Smooth muscle cell (in vitro differentiated cells): ENCODE data around the gene AKR1C8. TPM values are rescaled to one million over a fixed set of nuclear protein-coding genes. Genes with fewer than 3 reads are reported as not detected.

Source experiments
- DNase-seq: peaks from one replicate; lab custom pipeline; 2025; ENCODE audit not compliant: unreplicated experiment; lab: John Stamatoyannopoulos, UW
- H2AFZ ChIP-seq: fragments of 200-600 bp; sonication (generic); 2 replicates; pipeline ENCODE4 v1.6.0; 2016; ENCODE audit warnings: antibody characterized with exemption, low read depth, mild to moderate bottlenecking
- H3F3A ChIP-seq: fragments of 200-600 bp; sonication (generic); 2 replicates; pipeline ENCODE4 v1.6.0; 2017; ENCODE audit warnings: antibody characterized with exemption, low read depth
- H3K27ac ChIP-seq: fragments of 200-600 bp; sonication (generic); 2 replicates; pipeline ENCODE4 v1.5.1; 2016; ENCODE audit warnings: low read depth, mild to moderate bottlenecking
- H3K27me3 ChIP-seq: fragments of 200-600 bp; sonication (generic); 2 replicates; pipeline ENCODE4 v1.6.1; 2016; ENCODE audit warnings: low read depth, mild to moderate bottlenecking
- H3K36me3 ChIP-seq: fragments of 200-600 bp; sonication (generic); 2 replicates; pipeline ENCODE4 v1.5.1; 2016; ENCODE audit warnings: low read depth
- H3K4me1 ChIP-seq: fragments of 200-600 bp; sonication (generic); 2 replicates; pipeline ENCODE4 v1.5.1; 2016; ENCODE audit warnings: low read depth
- H3K4me2 ChIP-seq: fragments of 200-600 bp; sonication (generic); 2 replicates; pipeline ENCODE4 v1.6.0; 2016; ENCODE audit warnings: mild to moderate bottlenecking
- H3K4me3 ChIP-seq: fragments of 200-600 bp; sonication (generic); 2 replicates; pipeline ENCODE4 v1.5.1; 2016; ENCODE audit warnings: mild to moderate bottlenecking
- H3K79me2 ChIP-seq: fragments of 200-600 bp; sonication (generic); 2 replicates; pipeline ENCODE4 v1.6.0; 2016; ENCODE audit warnings: low read depth, mild to moderate bottlenecking
- H3K9ac ChIP-seq: fragments of 200-600 bp; sonication (generic); 2 replicates; pipeline ENCODE4 v1.6.0; 2016; ENCODE audit warnings: low read depth
- H3K9me3 ChIP-seq: fragments of 200-600 bp; sonication (generic); replicated peaks from 2 replicates; pipeline ENCODE4 v1.5.1; 2016; ENCODE audit warnings: low read depth
- H4K20me1 ChIP-seq: fragments of 200-600 bp; sonication (generic); 2 replicates; pipeline ENCODE4 v1.6.0; 2016; ENCODE audit warnings: low read depth
- CTCF ChIP-seq: fragments of 200-600 bp; sonication (generic); IDR thresholded peaks from 2 replicates; pipeline ENCODE4 v1.5.1; 2017; ENCODE audit warnings: borderline replicate concordance, mild to moderate bottlenecking, antibody characterized with exemption; ENCODE audit not compliant: insufficient read depth, poor library complexity, severe bottlenecking
- WGBS: methylation state at CpG from one replicate; pipeline ENCODE4 v1.1.7; 2016; ENCODE audit warnings: low lambda C conversion rate; 5-methylcytosine and 5-hydroxymethylcytosine counted together
- polyA plus RNA-seq: library from polyadenylated mRNA; unstranded; fragments of >200 nt; fragmentation: Nextera tagmentation; extraction: Ambion mirVana; gene quantifications from 2 replicates; pipeline ENCODE4 v1.2.1, GENCODE V29; 2016
- total RNA-seq: library from RNA; depleted of rRNA; stranded (reverse); fragments of >200 nt; gene quantifications from 2 replicates; pipeline ENCODE4 v1.2.3, GENCODE V29; 2014

The AKR1C8 gene
- total RNA-seq (0.18 TPM in 1 of 2 replicates, not detected in the other), polyA plus RNA-seq (not detected in 2 replicates)

DNA sequence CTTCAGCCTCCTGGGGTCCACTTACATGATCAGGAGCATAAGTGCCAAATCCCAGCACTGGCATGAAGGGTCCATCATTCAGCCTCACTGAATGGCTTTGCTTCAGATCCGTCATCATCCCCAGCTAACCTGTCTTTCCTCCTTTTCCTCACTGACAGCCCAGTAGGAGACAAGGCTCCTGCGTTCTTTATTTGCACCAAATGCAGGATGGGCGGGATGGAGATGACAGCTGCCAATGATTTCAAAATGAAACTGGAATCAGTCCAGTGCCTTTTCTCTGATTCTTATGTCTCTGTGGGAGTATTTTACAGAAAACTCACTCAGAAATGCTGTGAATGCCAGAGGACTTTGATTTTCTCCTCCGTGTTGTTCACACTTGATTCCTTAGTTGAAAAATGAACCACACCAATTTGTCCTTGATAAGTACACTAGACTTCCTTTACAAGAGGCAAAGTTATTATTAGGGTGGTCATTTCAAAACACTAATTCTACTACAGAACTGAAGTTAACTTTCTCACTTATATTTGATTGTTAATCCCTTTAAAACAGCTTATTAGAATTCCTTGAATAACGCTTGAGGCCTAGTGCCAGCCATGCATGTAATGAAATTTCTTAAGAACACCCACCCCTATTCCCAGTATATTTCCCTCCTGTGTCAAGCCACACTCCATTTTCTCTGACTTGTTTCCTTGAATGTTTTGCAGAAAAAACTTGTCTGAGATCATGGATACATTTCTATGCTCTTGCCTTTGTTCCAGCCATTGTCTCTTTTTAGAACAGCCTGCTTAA, at the start of gene AKR1C8:
Gene AKR1C8, minus strand, starts transcription at position 164 of the 789 bp plus-strand sequence. Its CDS starts 46 bp downstream, at position 118.
- no peak for TF ChIP-seq CTCF
- Histone ChIP-seq H3K36me3 (no peaks in the 10 kb centered on the region), H3K27ac (no peak within 1 kb of the TSS), H4K20me1 (no peaks in the 10 kb centered on the region), H2AFZ (no peak within 1 kb of the TSS), H3K79me2 (no peaks in the 10 kb centered on the region), H3K4me1 (peaks cover 8% of the 10 kb centered on the region), H3K4me3 (no peak within 1 kb of the TSS), H3K9me3 (no peaks in the 10 kb centered on the region), H3K27me3 (no peaks in the 10 kb centered on the region), H3F3A (no peaks in the 10 kb centered on the region), H3K4me2 (no peak within 1 kb of the TSS), H3K9ac (no peak within 1 kb of the TSS)
- DNase-seq: no peak
- 86% methylated on average over 5 of the region's 5 CpGs for WGBS

DNA sequence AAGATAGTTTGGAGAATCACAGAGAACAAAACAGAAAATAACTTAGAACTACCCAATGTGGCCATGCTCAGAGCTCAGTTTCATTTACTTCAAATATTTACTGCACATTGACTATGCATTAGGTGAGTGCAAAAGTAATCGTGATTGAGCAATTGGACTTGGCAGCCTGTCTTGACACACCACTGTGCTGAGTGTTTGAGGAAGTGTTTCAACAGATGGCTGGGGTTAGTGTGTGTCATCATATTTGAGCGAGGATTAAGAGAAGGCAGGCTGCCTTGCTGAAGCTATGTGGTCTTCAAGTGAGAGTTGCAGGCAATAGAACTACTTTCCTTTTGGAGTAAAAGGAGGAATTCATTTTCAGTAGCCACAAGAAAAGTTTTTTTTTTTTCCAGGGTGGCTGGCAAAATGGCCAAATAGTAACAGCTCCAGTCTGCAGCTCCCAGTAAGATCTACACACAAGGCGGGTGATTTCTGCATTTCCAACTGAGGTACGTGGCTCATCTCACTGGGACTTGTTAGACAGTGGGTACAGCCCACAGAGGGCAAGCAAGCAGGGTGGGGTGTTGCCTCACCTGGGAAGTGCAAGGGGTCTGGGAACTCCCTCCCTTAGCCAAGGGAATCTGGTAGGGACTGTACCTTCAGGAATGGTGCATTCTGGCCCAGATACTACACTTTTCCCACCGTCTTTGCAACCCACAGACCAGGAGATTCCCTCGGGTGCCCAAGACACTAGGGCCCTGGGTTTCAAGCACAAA, 49.3 kb upstream of the AKR1C8 start:
- TF ChIP-seq CTCF: no peak
- DNase-seq: no peak
- Histone ChIP-seq H3K27me3 (no peaks in the 10 kb centered on the region), H3K4me1 (no peaks in the 10 kb centered on the region), H3K79me2 (no peaks in the 10 kb centered on the region), H2AFZ (no peak overlapping the region), H3K36me3 (no peaks in the 10 kb centered on the region), H3K9me3 (no peaks in the 10 kb centered on the region), H4K20me1 (no peaks in the 10 kb centered on the region), H3K27ac (no peak overlapping the region), H3K9ac (no peak overlapping the region), H3K4me2 (no peak overlapping the region), H3K4me3 (no peak overlapping the region), H3F3A (no peaks in the 10 kb centered on the region)
- 64% methylated on average over 6 of the region's 6 CpGs for WGBS

DNA sequence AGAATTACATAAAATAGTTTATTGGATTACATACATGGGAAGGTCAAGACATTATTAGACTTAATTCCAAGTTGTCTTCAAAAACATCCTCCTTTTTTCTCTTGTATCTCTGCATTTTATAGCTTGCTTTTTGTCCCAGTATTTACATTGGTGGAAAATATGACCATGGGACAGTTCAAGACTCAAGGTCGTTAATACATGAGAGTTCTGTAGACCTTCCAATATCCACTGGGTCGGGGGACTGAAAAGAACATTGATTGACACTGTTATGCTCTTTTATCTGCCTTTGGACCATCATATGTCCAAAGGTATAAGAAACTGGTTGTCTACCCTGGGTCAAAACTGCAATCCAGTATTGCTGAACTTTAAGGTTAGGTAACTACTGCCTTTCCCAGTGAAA, 48.4 kb upstream of the AKR1C8 start:
- Histone ChIP-seq H3K4me3 (no peak overlapping the region), H3K4me2 (no peak overlapping the region), H3F3A (no peaks in the 10 kb centered on the region), H3K9ac (no peak overlapping the region), H4K20me1 (no peaks in the 10 kb centered on the region), H3K36me3 (no peaks in the 10 kb centered on the region), H3K4me1 (no peaks in the 10 kb centered on the region), H3K27ac (no peak overlapping the region), H3K27me3 (no peaks in the 10 kb centered on the region), H3K9me3 (no peaks in the 10 kb centered on the region), H2AFZ (no peak overlapping the region), H3K79me2 (no peaks in the 10 kb centered on the region)
- DNase-seq: no peak
- no peak for TF ChIP-seq CTCF
- 70% methylated on average over 2 of the region's 2 CpGs for WGBS
